Left ventricle myocardium inferior (tissue), 1 donor: ENCODE measurements around the gene SPAAR. TPM values are rescaled to one million over a fixed set of nuclear protein-coding genes. Genes with fewer than 3 reads are reported as not detected.

ENCODE experiments used
- DNase-seq: peaks from one replicate; pipeline ENCODE4 v3.0.0-alpha.2; 2020
- H3K27ac ChIP-seq: fragments of 200-600 bp; replicated peaks from 2 replicates; pipeline ENCODE4 v1.8.0; 2021
- H3K27me3 ChIP-seq: fragments of 200-600 bp; 2 replicates; pipeline ENCODE4 v1.8.0; 2021; ENCODE audit warnings: low read depth
- H3K36me3 ChIP-seq: fragments of 200-600 bp; 2 replicates; pipeline ENCODE4 v1.8.0; 2021
- H3K4me1 ChIP-seq: fragments of 200-600 bp; 2 replicates; pipeline ENCODE4 v1.8.0; 2021
- H3K4me3 ChIP-seq: fragments of 200-600 bp; 2 replicates; pipeline ENCODE4 v1.8.0; 2021; ENCODE audit warnings: mild to moderate bottlenecking, moderate library complexity
- H3K9me3 ChIP-seq: fragments of 200-600 bp; replicated peaks from 2 replicates; pipeline ENCODE4 v1.8.0; 2021
- intact Hi-C: fragments of 100-400 bp; cut with micrococcal nuclease; formaldehyde crosslinking; loops from one replicate; pipeline ENCODE4 v1.11.0; 2022
- total RNA-seq: library from RNA; stranded (reverse); fragmentation: NEBNext Ultra II Directional; extraction: Animal tissue kit (Norgen Biotek cat#: 25700); gene quantifications from one replicate; pipeline ENCODE4 v1.2.1, GENCODE V29; 2021
- TF ChIP-seq, protein P1 (sequence below): fragments of 200-600 bp; IDR thresholded peaks from 2 replicates; pipeline ENCODE4 v1.8.0; 2021; ENCODE audit warnings: antibody characterized with exemption, mild to moderate bottlenecking, borderline replicate concordance
- donor health status: DM: no; HTN: yes; CAD: no; lungs with severe emphysema.

The SPAAR gene
- total RNA-seq, 1 donor from 2014 or later = 6.5 TPM

DNA sequence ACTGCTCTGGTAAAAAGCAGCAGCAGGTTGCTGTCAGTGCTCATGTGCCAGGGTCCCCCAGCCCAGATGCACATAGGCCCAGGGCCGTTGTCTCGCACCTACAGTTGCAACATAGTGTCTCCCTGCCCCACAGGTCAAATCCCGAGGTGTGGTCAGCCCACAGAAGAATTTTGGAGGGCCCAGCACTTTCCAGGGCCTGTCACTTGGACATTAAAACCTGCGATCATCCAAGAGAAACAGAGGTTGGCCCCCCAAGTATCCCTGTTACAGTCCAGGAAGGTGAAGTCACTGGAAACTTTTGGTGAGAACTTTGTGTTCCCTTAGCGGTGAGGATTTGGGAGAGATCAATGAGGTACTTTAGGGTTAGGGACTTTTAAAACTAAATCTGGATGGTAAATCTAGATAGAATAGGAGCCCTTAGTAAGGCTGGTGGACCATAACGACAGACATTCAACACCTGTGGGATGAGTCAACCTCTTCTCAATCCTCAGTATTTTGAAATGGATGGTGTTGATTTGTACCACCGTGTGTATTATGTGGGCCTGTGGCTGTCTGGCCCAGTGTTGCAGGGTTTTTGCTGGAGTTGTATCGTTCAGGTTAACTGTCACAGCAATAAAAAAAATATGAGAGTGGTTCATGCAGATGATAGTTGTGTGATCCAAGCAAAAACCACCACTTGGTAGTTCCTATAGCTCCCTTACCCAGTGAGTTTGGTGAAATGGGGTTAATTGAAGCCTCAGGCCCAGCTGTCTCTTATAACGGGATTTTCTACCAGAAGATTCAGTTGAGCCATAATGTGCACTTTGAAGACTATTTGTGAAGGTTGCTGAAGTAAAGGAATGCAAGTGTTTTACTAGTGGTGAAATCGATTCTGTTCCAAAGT lies 29.4 kb downstream of the SPAAR start:
- TF ChIP-seq, protein P1, sequence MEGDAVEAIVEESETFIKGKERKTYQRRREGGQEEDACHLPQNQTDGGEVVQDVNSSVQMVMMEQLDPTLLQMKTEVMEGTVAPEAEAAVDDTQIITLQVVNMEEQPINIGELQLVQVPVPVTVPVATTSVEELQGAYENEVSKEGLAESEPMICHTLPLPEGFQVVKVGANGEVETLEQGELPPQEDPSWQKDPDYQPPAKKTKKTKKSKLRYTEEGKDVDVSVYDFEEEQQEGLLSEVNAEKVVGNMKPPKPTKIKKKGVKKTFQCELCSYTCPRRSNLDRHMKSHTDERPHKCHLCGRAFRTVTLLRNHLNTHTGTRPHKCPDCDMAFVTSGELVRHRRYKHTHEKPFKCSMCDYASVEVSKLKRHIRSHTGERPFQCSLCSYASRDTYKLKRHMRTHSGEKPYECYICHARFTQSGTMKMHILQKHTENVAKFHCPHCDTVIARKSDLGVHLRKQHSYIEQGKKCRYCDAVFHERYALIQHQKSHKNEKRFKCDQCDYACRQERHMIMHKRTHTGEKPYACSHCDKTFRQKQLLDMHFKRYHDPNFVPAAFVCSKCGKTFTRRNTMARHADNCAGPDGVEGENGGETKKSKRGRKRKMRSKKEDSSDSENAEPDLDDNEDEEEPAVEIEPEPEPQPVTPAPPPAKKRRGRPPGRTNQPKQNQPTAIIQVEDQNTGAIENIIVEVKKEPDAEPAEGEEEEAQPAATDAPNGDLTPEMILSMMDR = no peak

DNA sequence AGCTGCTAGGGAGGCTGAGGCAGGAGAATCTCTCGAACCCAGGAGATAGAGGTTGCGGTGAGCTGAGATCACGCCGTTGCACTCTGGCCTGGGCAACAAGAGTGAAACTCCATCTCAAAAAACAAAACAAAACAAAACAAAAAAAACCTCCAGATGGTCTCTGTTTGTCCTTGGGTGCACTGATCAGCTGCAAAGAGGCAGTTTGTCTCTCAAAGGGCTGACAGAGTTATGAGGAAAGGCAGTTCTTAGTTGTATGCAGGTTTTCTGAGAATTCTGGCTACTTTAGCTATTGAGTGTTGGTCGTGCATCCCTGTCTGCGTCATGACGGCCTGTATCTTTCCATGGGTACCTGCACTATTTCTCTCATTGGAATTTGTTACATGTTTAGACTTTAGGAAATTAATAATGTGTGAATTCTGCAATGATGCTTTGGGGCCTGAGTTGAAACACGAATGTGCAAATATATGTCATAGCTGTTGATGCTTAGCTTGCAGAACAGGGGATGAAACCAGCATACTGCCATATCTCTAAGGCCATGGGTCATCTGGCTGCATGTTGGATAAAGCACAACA lies 30.5 kb downstream of the SPAAR start:
- no peaks in the 10 kb centered on the region for H3K9me3 ChIP-seq
- TF ChIP-seq, protein P1 = no peak
- intact Hi-C loops = no loop called here
- H3K4me1 ChIP-seq = peaks cover 8% of the 10 kb centered on the region
- H3K27ac ChIP-seq = no peak overlapping the region
- no peaks in the 10 kb centered on the region for H3K27me3 ChIP-seq
- H3K4me3 ChIP-seq = no peak overlapping the region
- H3K36me3 ChIP-seq = no peaks in the 10 kb centered on the region
- DNase-seq = no peak

More for the DNA sequence above, 29.4 kb downstream of the SPAAR start:
- H3K27ac ChIP-seq = no peak overlapping the region
- H3K36me3 ChIP-seq = no peaks in the 10 kb centered on the region
- no peak for DNase-seq
- no peaks in the 10 kb centered on the region for H3K4me1 ChIP-seq
- intact Hi-C loops = no loop called here
- H3K9me3 ChIP-seq = no peaks in the 10 kb centered on the region
- no peak overlapping the region for H3K4me3 ChIP-seq
- no peaks in the 10 kb centered on the region for H3K27me3 ChIP-seq

DNA sequence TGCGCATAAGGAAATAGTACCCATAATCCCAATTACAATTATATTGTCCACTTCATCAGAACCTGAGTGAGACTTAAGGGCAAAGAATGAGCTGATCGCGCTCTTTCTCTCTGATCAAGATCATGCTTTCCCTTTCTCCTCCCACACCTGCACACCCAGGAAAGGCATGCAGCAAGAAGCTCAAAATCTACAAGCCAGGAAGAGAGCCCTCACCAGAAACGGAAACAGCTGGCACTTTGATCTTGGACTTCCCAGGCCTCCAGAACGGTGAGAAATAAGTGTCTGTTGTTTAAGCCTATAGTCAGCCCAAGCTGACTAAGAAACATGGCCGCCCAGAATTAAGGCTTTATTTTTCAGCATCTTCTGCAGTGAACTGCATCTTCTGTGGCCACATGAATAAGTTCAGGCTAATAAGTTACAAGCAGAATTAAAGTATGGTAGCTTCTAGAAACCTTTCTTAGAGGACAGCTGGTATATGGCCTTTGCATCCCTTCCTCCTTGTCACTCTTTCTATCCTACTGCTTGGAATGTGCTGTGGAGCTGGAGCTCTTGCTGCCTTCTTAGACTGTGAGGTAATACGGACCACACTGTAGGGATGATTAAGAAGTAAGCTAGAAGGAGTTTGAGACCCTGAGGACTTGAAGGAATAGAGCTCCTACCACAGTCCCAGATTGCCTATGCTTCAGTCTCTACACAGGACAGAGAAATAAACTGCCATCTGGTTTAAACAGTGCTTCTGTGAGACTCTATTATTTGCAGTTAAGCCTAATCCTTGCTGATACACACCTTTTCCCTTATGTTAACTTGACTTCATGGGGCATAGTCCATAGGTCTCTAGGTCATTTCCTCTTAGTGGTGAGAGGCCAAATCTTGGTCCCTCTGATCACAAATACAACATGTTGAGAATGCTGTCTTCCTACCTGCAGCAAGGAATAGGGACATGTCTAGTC lies 31.4 kb downstream of the SPAAR start:
- peaks cover 18% of the 10 kb centered on the region for H3K4me1 ChIP-seq
- intact Hi-C loops = no loop called here
- peak overlapping the region; percentile 2 for H3K27ac ChIP-seq
- no peak overlapping the region for H3K4me3 ChIP-seq
- H3K36me3 ChIP-seq = no peaks in the 10 kb centered on the region
- no peaks in the 10 kb centered on the region for H3K9me3 ChIP-seq
- no peak for DNase-seq
- TF ChIP-seq, protein P1 = no peak
- no peaks in the 10 kb centered on the region for H3K27me3 ChIP-seq

DNA sequence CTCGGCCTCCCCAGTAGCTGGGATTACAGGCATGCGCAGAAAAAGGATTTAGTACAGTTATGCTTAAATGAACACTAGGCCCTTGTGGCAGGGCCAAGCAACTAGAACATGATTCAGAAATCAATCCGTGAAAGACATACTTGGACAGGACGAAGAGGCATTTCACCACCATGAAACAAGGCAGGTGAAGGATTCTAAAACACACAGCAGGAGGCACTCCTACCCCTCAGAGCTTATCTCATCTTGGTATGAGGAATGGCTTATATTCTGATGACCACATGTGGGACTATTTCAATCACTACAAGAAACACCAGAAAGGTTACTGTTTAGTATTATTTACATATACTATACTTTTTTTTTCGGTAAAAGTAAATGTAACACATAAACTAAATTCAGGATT lies 33.0 kb downstream of the SPAAR start:
- Histone ChIP-seq H3K4me3 (no peak overlapping the region), H3K36me3 (no peaks in the 10 kb centered on the region), H3K4me1 (peaks cover 28% of the 10 kb centered on the region), H3K27ac (no peak overlapping the region), H3K27me3 (no peaks in the 10 kb centered on the region), H3K9me3 (no peaks in the 10 kb centered on the region)
- no peak for DNase-seq
- intact Hi-C loops = no loop called here
- TF ChIP-seq, protein P1 = no peak

DNA sequence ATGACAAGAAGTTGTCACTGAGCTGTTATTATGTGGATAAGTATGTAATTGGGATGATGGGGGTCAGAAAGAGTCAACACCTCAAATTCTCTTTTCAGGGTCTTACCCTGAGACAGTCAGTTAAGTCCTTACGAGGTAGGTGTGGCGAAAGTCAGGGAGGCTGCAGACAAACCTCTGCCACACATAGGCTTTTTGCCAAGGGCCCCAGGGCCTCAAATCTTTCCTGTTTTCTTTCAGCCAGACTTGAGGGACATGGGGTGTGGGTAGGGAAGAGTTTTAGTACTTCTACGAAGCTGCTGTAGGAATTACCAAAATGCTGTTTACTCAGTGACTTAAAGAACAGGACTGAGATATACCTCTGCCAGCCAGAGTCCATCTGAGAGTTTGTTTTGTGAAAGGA lies 34.9 kb downstream of the SPAAR start:
- no peaks in the 10 kb centered on the region for H3K27me3 ChIP-seq
- peaks cover 37% of the 10 kb centered on the region for H3K4me1 ChIP-seq
- intact Hi-C loops = no loop called here
- no peaks in the 10 kb centered on the region for H3K36me3 ChIP-seq
- no peak overlapping the region for H3K4me3 ChIP-seq
- H3K9me3 ChIP-seq = no peaks in the 10 kb centered on the region
- H3K27ac ChIP-seq = peak overlapping the region; percentile 79
- TF ChIP-seq, protein P1 = no peak
- DNase-seq = no peak
